CD14-positive monocyte (primary cell): Measurements from ENCODE around the gene LEF1. TPM values are rescaled to one million over a fixed set of nuclear protein-coding genes. Genes with fewer than 3 reads are reported as not detected.

Experiments
- DNase-seq, 3 donors: peaks; one replicate each; pipeline ENCODE4 v3.0.0-alpha.2; 2011 to 2022
- H2AFZ ChIP-seq: 2 replicates; pipeline ENCODE4 v1.6.0; 2012; ENCODE audit warnings: mild to moderate bottlenecking, low read depth, low read length, inconsistent platforms; ENCODE audit not compliant: insufficient read depth, poor library complexity, severe bottlenecking
- H3K27ac ChIP-seq, 2 donors: 1 replicate in 1 of 2; 2 replicates in 1 of 2; pipeline ENCODE4 v1.5.1; 2012 to 2013; ENCODE audit warnings: low read length in 2 of 2, control low read depth in 1 of 2, inconsistent platforms in 1 of 2, low read depth in 1 of 2, mild to moderate bottlenecking in 1 of 2
- H3K27me3 ChIP-seq, 2 donors: one replicate each; pipeline versions ENCODE4 v1.6.0 to v1.6.1; 2011 to 2013; ENCODE audit warnings: low read length in 2 of 2; ENCODE audit not compliant: control insufficient read depth in 2 of 2, insufficient read depth in 2 of 2
- H3K36me3 ChIP-seq, 2 donors: replicated peaks in 1 of 2; 1 replicate in 1 of 2; 2 replicates in 1 of 2; pipeline versions ENCODE4 v1.5.1 to v1.6.1; 2012 to 2013; ENCODE audit warnings: low read length in 2 of 2, control low read depth in 1 of 2, inconsistent platforms in 1 of 2, mild to moderate bottlenecking in 1 of 2; ENCODE audit not compliant: insufficient read depth in 2 of 2, control insufficient read depth in 1 of 2
- H3K4me1 ChIP-seq, 2 donors: 1 replicate in 1 of 2; 2 replicates in 1 of 2; pipeline versions ENCODE4 v1.5.1 to v1.6.1; 2012 to 2013; ENCODE audit warnings: low read length in 2 of 2, control low read depth in 1 of 2, inconsistent platforms in 1 of 2, mild to moderate bottlenecking in 1 of 2, moderate library complexity in 1 of 2; ENCODE audit not compliant: insufficient read depth in 2 of 2, control insufficient read depth in 1 of 2
- H3K4me2 ChIP-seq: replicated peaks from 2 replicates; pipeline ENCODE3; 2012; ENCODE audit warnings: low read length, moderate library complexity, mild to moderate bottlenecking; ENCODE audit not compliant: poor library complexity, severe bottlenecking; ENCODE audit errors: extremely low read depth
- H3K4me3 ChIP-seq, 3 experiments: fragments of 200-600 bp in 1 of 3; sonication (generic) in 1 of 3; replicated peaks in 1 of 3; 1 replicate in 2 of 3; 2 replicates in 1 of 3; pipeline ENCODE4 v1.5.1; 2011 to 2013; ENCODE audit warnings: low read length in 3 of 3, mild to moderate bottlenecking in 3 of 3, control low read depth in 2 of 3, low read depth in 2 of 3, inconsistent platforms in 1 of 3, moderate library complexity in 1 of 3
- H3K79me2 ChIP-seq: 2 replicates; pipeline ENCODE4 v1.6.0; 2012; ENCODE audit warnings: mild to moderate bottlenecking, control low read depth, inconsistent platforms, low read length, moderate library complexity; ENCODE audit not compliant: insufficient read depth
- H3K9ac ChIP-seq: 2 replicates; pipeline ENCODE4 v1.6.0; 2017; ENCODE audit warnings: low read length, mild to moderate bottlenecking; ENCODE audit not compliant: insufficient read depth, poor library complexity, severe bottlenecking
- H3K9me3 ChIP-seq, 2 donors: replicated peaks in 1 of 2; 1 replicate in 1 of 2; 2 replicates in 1 of 2; pipeline versions ENCODE4 v1.5.1 to v1.6.1; 2012 to 2013; ENCODE audit warnings: low read length in 2 of 2, control low read depth in 1 of 2; ENCODE audit not compliant: control insufficient read depth in 1 of 2, insufficient read depth in 1 of 2
- H4K20me1 ChIP-seq: 2 replicates; pipeline ENCODE4 v1.6.0; 2012; ENCODE audit warnings: mild to moderate bottlenecking, low read length, control low read depth, moderate library complexity; ENCODE audit not compliant: insufficient read depth
- H3K27ac Mint-ChIP-seq, 7 donors: one replicate each; pipeline ENCODE4 v1.8.0; 2020; ENCODE audit warnings: mild to moderate bottlenecking in 7 of 7, mixed read lengths in 7 of 7, moderate library complexity in 6 of 7, inconsistent platforms in 2 of 7
- H3K27me3 Mint-ChIP-seq, 3 donors: one replicate each; pipeline ENCODE4 v1.8.0; 2021 to 2022; ENCODE audit warnings: low read depth in 3 of 3, mild to moderate bottlenecking in 3 of 3, mixed read lengths in 3 of 3, moderate library complexity in 3 of 3, inconsistent platforms in 1 of 3
- H3K36me3 Mint-ChIP-seq, 2 donors: one replicate each; pipeline ENCODE4 v1.8.0; 2020; ENCODE audit warnings: mixed read lengths in 2 of 2, inconsistent platforms in 1 of 2, mild to moderate bottlenecking in 1 of 2
- H3K4me1 Mint-ChIP-seq: one replicate; pipeline ENCODE4 v1.8.0; 2020; ENCODE audit warnings: mild to moderate bottlenecking, mixed read lengths
- H3K4me3 Mint-ChIP-seq, 2 donors: one replicate each; pipeline ENCODE4 v1.8.0; 2020; ENCODE audit warnings: mild to moderate bottlenecking in 2 of 2, mixed read lengths in 2 of 2, moderate library complexity in 1 of 2
- H3K9me3 Mint-ChIP-seq, 7 donors: one replicate each; pipeline ENCODE4 v1.8.0; 2020 to 2022; ENCODE audit warnings: mixed read lengths in 7 of 7, mild to moderate bottlenecking in 6 of 7, moderate library complexity in 6 of 7, inconsistent platforms in 2 of 7
- WGBS: methylation state at CpG from one replicate; pipeline ENCODE4 v1.1.5; 2013; ENCODE audit warnings: missing lambda C conversion rate; ENCODE audit not compliant: insufficient coverage; 5-methylcytosine and 5-hydroxymethylcytosine counted together
- intact Hi-C, 2 donors: fragments of 100-400 bp; cut with micrococcal nuclease; formaldehyde crosslinking; loops; one replicate each; pipeline versions ENCODE4 v1.15.0 to v1.15.1; 2023
- polyA plus RNA-seq, 3 donors: library from polyadenylated mRNA; depleted of rRNA in 1 of 3; unstranded in 2 of 3; stranded (reverse) in 1 of 3; fragments of 300-500 nt in 2 of 3; fragments of >200 nt in 1 of 3; fragmentation: Illumina TruSeq in 2 of 3; gene quantifications; 1 replicate in 2 of 3; 2 replicates in 1 of 3; pipeline ENCODE4 v1.2.3, GENCODE V29; 2012 to 2021
- TF ChIP-seq, protein P1 (sequence below): fragments of 200-600 bp; IDR thresholded peaks from one replicate; pipeline ENCODE4 v1.8.0; 2022; ENCODE audit warnings: antibody characterized with exemption, mild to moderate bottlenecking

The LEF1 gene
- polyA plus RNA-seq, 3 donors, result 0.29 to 1.3 (median 0.61) TPM

DNA sequence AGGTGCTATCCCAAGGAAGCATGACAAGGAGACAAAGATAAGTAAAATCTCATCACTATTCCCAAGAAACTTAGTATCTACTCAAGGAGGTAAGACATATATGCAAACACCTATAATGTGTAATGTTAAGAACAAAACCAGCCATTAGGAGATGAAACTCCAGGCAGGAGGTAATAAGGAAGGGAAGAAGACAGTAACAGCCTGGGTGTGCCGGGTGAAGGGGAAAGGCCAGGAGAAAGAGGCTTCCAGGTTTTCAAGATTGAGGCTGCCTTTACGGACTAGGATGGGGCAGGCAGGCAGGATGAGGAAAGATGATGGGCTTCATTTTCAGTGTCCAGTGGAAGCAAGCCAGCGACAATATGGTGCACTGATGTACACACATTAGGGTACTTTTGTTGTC lies 62.5 kb downstream of the LEF1 start:
- no peaks in the 10 kb centered on the region for H3K36me3 Mint-ChIP-seq
- peaks cover 0 to 7% (median 3%) of the 10 kb centered on the region in 3 donors for H3K27me3 Mint-ChIP-seq
- H3K27ac Mint-ChIP-seq, result no peak overlapping the region
- Histone ChIP-seq H3K36me3 (no peaks in the 10 kb centered on the region), H3K9me3 (no peaks in the 10 kb centered on the region), H3K27me3 (no peaks in the 10 kb centered on the region), H2AFZ (no peak overlapping the region), H3K9ac (no peak overlapping the region), H4K20me1 (no peaks in the 10 kb centered on the region), H3K27ac (no peak overlapping the region), H3K4me1 (no peaks in the 10 kb centered on the region), H3K4me2 (no peak overlapping the region), H3K79me2 (no peaks in the 10 kb centered on the region), H3K4me3 (no peak overlapping the region)
- peaks cover 2% of the 10 kb centered on the region for H3K4me1 Mint-ChIP-seq
- H3K9me3 Mint-ChIP-seq, result peaks cover 0 to 4% (median 0%) of the 10 kb centered on the region in 7 donors
- TF ChIP-seq, protein P1, sequence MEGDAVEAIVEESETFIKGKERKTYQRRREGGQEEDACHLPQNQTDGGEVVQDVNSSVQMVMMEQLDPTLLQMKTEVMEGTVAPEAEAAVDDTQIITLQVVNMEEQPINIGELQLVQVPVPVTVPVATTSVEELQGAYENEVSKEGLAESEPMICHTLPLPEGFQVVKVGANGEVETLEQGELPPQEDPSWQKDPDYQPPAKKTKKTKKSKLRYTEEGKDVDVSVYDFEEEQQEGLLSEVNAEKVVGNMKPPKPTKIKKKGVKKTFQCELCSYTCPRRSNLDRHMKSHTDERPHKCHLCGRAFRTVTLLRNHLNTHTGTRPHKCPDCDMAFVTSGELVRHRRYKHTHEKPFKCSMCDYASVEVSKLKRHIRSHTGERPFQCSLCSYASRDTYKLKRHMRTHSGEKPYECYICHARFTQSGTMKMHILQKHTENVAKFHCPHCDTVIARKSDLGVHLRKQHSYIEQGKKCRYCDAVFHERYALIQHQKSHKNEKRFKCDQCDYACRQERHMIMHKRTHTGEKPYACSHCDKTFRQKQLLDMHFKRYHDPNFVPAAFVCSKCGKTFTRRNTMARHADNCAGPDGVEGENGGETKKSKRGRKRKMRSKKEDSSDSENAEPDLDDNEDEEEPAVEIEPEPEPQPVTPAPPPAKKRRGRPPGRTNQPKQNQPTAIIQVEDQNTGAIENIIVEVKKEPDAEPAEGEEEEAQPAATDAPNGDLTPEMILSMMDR, result no peak
- no peak overlapping the region for H3K4me3 Mint-ChIP-seq
- WGBS, result 97% methylated on average over 3 of the region's 3 CpGs
- intact Hi-C loops, result no loop called here
- no peak for DNase-seq

DNA sequence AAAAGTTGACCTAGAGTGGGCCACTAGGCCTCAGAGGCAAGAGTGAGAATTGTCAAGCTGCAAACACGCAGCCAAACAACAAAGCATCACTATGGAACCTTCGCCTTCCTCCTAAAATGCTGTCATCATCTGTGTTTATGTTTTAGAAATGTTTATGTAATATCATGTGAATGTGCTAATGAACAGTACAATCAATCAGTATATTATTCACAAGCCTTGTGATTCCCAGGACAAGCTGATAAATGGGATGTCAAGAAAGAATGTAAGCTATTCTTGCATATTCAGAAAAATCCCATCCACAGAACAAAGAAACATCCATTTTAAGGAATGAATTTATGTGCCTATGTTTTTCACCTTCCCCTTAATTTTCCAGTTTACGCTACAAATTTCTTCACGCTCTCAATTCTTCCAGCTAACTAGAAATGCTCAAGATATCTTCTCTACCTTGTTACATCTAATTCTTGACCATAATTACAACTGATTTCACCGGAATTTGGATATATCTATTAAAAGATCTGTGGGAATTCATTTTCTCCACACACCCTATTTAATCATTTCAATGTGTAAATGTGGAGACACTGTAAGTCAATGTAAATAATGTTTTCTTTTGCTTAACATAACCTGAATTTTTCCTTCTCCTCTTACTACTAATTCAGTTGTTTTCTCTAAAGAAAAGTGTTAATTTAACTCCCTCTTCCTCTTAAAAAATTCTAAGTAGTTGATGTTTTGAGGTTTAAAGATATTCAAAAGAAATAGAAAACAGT lies 65.5 kb downstream of the LEF1 start:
- DNase-seq, result no peak
- H2AFZ ChIP-seq, result no peak overlapping the region
- no peak overlapping the region for H3K4me3 ChIP-seq
- no peak overlapping the region for H3K4me2 ChIP-seq
- no peaks in the 10 kb centered on the region for H3K27me3 ChIP-seq
- H3K4me1 ChIP-seq, result no peaks in the 10 kb centered on the region
- no peaks in the 10 kb centered on the region for H3K9me3 ChIP-seq
- Mint-ChIP-seq H3K9me3 (no peaks in the 10 kb centered on the region), H3K4me3 (no peak overlapping the region), H3K27me3 (peaks cover 0 to 7% (median 3%) of the 10 kb centered on the region in 3 donors), H3K27ac (no peak overlapping the region), H3K4me1 (peaks cover 1% of the 10 kb centered on the region), H3K36me3 (no peaks in the 10 kb centered on the region)
- H3K36me3 ChIP-seq, result no peaks in the 10 kb centered on the region
- TF ChIP-seq, protein P1, result no peak
- no CpG with 5 or more reads among the region's 5 CpGs for WGBS
- intact Hi-C loops, result no loop called here
- no peak overlapping the region for H3K27ac ChIP-seq
- H3K79me2 ChIP-seq, result no peaks in the 10 kb centered on the region
- no peak overlapping the region for H3K9ac ChIP-seq
- H4K20me1 ChIP-seq, result no peaks in the 10 kb centered on the region
